PC-9 (cell line): ENCODE data around the gene TUSC1. TPM values are rescaled to one million over a fixed set of nuclear protein-coding genes. Genes with fewer than 3 reads are reported as not detected.
A peak's percentile ranks its signal among the peaks of the same experiment; 100 is the strongest.

Experiments
- BruUV-seq: library from RNA; stranded (reverse); fragments of 400-500 nt; replicated peaks from 2 replicates; lab custom pipeline; 2021; lab: Mats Ljungman, UMichigan
- CTCF ChIA-PET: fragments of 300-600 bp; sonication (Branson Sonifier 250); formaldehyde crosslinking; loops from one replicate; lab custom pipeline; 2022; ENCODE audit warnings: antibody characterized with exemption; lab: Charles Lee
- POLR2A ChIA-PET: fragments of 300-600 bp; sonication (Branson Sonifier 250); formaldehyde crosslinking; loops from one replicate; lab custom pipeline; 2022; ENCODE audit warnings: antibody characterized with exemption; ENCODE audit not compliant: unreplicated experiment; lab: Charles Lee
- DNase-seq, 2 experiments: peaks; one replicate each; pipeline versions ENCODE4 v3.0.0 to v3.0.0-alpha.2; 2015 to 2022; ENCODE audit warnings: mixed read lengths in 1 of 2
- H2AFZ ChIP-seq: fragments of 200-600 bp; sonication (generic); 2 replicates; pipeline ENCODE4 v1.8.1; 2017; ENCODE audit warnings: antibody characterized with exemption
- H3F3A ChIP-seq: fragments of 200-600 bp; sonication (generic); 2 replicates; pipeline ENCODE4 v1.8.1; 2017; ENCODE audit warnings: antibody characterized with exemption, mild to moderate bottlenecking, low read depth; ENCODE audit not compliant: insufficient read depth
- H3K27ac ChIP-seq: fragments of 200-600 bp; sonication (generic); 2 replicates; pipeline ENCODE4 v1.6.1; 2016; ENCODE audit warnings: mixed run types
- H3K27me3 ChIP-seq: fragments of 200-600 bp; sonication (generic); 2 replicates; pipeline ENCODE4 v1.6.1; 2016; ENCODE audit warnings: low read depth, mixed run types; ENCODE audit not compliant: insufficient read depth
- H3K36me3 ChIP-seq: fragments of 200-600 bp; sonication (generic); 2 replicates; pipeline ENCODE4 v1.6.1; 2016; ENCODE audit warnings: low read depth, mixed run types
- H3K4me1 ChIP-seq: fragments of 200-600 bp; sonication (generic); replicated peaks from 2 replicates; pipeline ENCODE4 v1.6.1; 2016; ENCODE audit warnings: mixed run types; ENCODE audit not compliant: insufficient read depth
- H3K4me2 ChIP-seq: fragments of 200-600 bp; sonication (generic); 2 replicates; pipeline ENCODE4 v1.6.1; 2017; ENCODE audit warnings: mixed run types
- H3K4me3 ChIP-seq: fragments of 200-600 bp; sonication (generic); 2 replicates; pipeline ENCODE4 v1.6.1; 2016; ENCODE audit warnings: mixed run types
- H3K79me2 ChIP-seq: fragments of 200-600 bp; sonication (generic); 2 replicates; pipeline ENCODE4 v1.6.1; 2017; ENCODE audit warnings: low read depth, mixed run types
- H3K9me2 ChIP-seq: fragments of 200-600 bp; sonication (generic); 2 replicates; pipeline ENCODE4 v1.8.1; 2017; ENCODE audit warnings: mild to moderate bottlenecking; ENCODE audit not compliant: insufficient read depth
- H3K9me3 ChIP-seq: fragments of 200-600 bp; sonication (generic); 2 replicates; pipeline ENCODE4 v1.8.1; 2016; ENCODE audit warnings: low read depth; ENCODE audit not compliant: insufficient read depth
- H4K20me1 ChIP-seq: fragments of 200-600 bp; sonication (generic); 2 replicates; pipeline ENCODE4 v1.8.1; 2017; ENCODE audit not compliant: insufficient read depth
- EZH2 ChIP-seq: fragments of 200-600 bp; sonication (generic); IDR thresholded peaks from 2 replicates; pipeline ENCODE4 v1.8.0; 2017; ENCODE audit warnings: antibody characterized with exemption, low read depth
- intact Hi-C: fragments of 100-400 bp; cut with micrococcal nuclease; formaldehyde crosslinking; loops from one replicate; pipeline ENCODE4 v1.10.0; 2022; ENCODE audit not compliant: unreplicated experiment
- total RNA-seq: library from RNA; stranded (reverse); gene quantifications from 2 replicates; pipeline ENCODE4 v1.2.3, GENCODE V29; 2021
- TF ChIP-seq, protein P1 (sequence below): fragments of 200-600 bp; sonication (generic); conservative IDR thresholded peaks from 2 replicates; pipeline ENCODE4 v1.6.1; 2017; ENCODE audit warnings: mixed run types, antibody characterized with exemption, mild to moderate bottlenecking, moderate library complexity

Gene TUSC1
- total RNA-seq, 1 experiment from 2014 or later = 0.39 TPM

- ChIA-PET POLR2A (no interaction called here), CTCF (no interaction called here)
- no peak overlapping the region for H3K27ac ChIP-seq
- no peak overlapping the region for H3K4me2 ChIP-seq
- BruUV-seq = no TSS peak
- H3K4me1 ChIP-seq = no peaks in the 10 kb centered on the region
- no peaks in the 10 kb centered on the region for H3K27me3 ChIP-seq
- H3K36me3 ChIP-seq = no peaks in the 10 kb centered on the region
- TF ChIP-seq, protein P1, sequence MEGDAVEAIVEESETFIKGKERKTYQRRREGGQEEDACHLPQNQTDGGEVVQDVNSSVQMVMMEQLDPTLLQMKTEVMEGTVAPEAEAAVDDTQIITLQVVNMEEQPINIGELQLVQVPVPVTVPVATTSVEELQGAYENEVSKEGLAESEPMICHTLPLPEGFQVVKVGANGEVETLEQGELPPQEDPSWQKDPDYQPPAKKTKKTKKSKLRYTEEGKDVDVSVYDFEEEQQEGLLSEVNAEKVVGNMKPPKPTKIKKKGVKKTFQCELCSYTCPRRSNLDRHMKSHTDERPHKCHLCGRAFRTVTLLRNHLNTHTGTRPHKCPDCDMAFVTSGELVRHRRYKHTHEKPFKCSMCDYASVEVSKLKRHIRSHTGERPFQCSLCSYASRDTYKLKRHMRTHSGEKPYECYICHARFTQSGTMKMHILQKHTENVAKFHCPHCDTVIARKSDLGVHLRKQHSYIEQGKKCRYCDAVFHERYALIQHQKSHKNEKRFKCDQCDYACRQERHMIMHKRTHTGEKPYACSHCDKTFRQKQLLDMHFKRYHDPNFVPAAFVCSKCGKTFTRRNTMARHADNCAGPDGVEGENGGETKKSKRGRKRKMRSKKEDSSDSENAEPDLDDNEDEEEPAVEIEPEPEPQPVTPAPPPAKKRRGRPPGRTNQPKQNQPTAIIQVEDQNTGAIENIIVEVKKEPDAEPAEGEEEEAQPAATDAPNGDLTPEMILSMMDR = no peak
- no peak for TF ChIP-seq EZH2
- no peak overlapping the region for H2AFZ ChIP-seq
- H3K9me3 ChIP-seq = no peaks in the 10 kb centered on the region
- H3K9me2 ChIP-seq = no peaks in the 10 kb centered on the region
- intact Hi-C loops = no loop called here
- H3F3A ChIP-seq = no peaks in the 10 kb centered on the region
- H4K20me1 ChIP-seq = no peaks in the 10 kb centered on the region
- peak in 1 of 2 experiments; percentile 35 for DNase-seq
- H3K79me2 ChIP-seq = no peaks in the 10 kb centered on the region
- no peak overlapping the region for H3K4me3 ChIP-seq
Measured at GRCh38 chr9:25658571-25658970, 19.7 kb downstream of the TUSC1 start.

GRCh38 chr9:25654417-25654816, 23.8 kb downstream of the TUSC1 start:
- H3K27me3 ChIP-seq = no peaks in the 10 kb centered on the region
- intact Hi-C loops = no loop called here
- ChIA-PET POLR2A (no interaction called here), CTCF (no interaction called here)
- no peak overlapping the region for H3K27ac ChIP-seq
- no peaks in the 10 kb centered on the region for H3K79me2 ChIP-seq
- no peak overlapping the region for H2AFZ ChIP-seq
- H3K4me1 ChIP-seq = no peaks in the 10 kb centered on the region
- H3K9me3 ChIP-seq = no peaks in the 10 kb centered on the region
- H3K4me3 ChIP-seq = no peak overlapping the region
- BruUV-seq = no TSS peak
- H3K9me2 ChIP-seq = no peaks in the 10 kb centered on the region
- TF ChIP-seq EZH2 = no peak
- DNase-seq = no peak
- H3K4me2 ChIP-seq = no peak overlapping the region
- no peaks in the 10 kb centered on the region for H3F3A ChIP-seq
- H3K36me3 ChIP-seq = no peaks in the 10 kb centered on the region
- H4K20me1 ChIP-seq = no peaks in the 10 kb centered on the region

- no peaks in the 10 kb centered on the region for H4K20me1 ChIP-seq
- H3K4me2 ChIP-seq = no peak overlapping the region
- intact Hi-C loops = no loop called here
- H3K4me1 ChIP-seq = no peaks in the 10 kb centered on the region
- H3K9me2 ChIP-seq = no peaks in the 10 kb centered on the region
- POLR2A ChIA-PET = no interaction called here
- H3K27ac ChIP-seq = no peak overlapping the region
- no peaks in the 10 kb centered on the region for H3K79me2 ChIP-seq
- no peak for DNase-seq
- H3F3A ChIP-seq = no peaks in the 10 kb centered on the region
- no peaks in the 10 kb centered on the region for H3K9me3 ChIP-seq
- CTCF ChIA-PET = no interaction called here
- H3K36me3 ChIP-seq = no peaks in the 10 kb centered on the region
- H2AFZ ChIP-seq = no peak overlapping the region
- H3K4me3 ChIP-seq = no peak overlapping the region
- TF ChIP-seq, protein P1 = no peak
- TF ChIP-seq EZH2 = no peak
- no TSS peak for BruUV-seq
- no peaks in the 10 kb centered on the region for H3K27me3 ChIP-seq
Measured at GRCh38 chr9:25648116-25648515, 30.1 kb downstream of the TUSC1 start.

DNA sequence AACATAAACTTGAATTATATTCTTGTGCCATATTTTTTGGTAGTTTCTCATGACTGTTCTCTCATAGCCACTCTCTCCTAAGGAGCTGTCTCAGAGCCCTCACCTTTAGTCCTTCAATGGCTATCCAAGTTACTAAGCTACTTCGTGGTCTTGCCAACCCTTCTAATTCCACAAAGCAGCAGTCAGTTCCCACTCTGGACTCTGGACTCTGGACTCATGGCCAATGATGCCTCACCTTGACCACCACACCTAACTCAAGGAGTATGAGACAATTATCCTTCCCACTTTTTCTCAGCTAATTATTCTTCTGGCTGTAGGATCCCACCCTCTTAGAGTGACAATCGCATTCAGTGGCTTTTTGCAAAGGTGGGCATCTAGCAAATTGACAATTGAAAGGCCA, 42.2 kb downstream of the TUSC1 start:
- Histone ChIP-seq H3K9me2 (no peaks in the 10 kb centered on the region), H3K27ac (no peak overlapping the region), H2AFZ (peak overlapping the region; percentile 39; the same call in 1 of the 2 replicates), H3F3A (no peaks in the 10 kb centered on the region), H3K36me3 (no peaks in the 10 kb centered on the region), H3K4me3 (no peak overlapping the region), H3K4me1 (no peaks in the 10 kb centered on the region), H3K27me3 (no peaks in the 10 kb centered on the region), H3K4me2 (no peak overlapping the region), H4K20me1 (no peaks in the 10 kb centered on the region), H3K9me3 (no peaks in the 10 kb centered on the region), H3K79me2 (no peaks in the 10 kb centered on the region)
- BruUV-seq = no TSS peak
- TF ChIP-seq, protein P1 = no peak
- TF ChIP-seq EZH2 = no peak
- intact Hi-C loops = no loop called here
- no peak for DNase-seq
- CTCF ChIA-PET = no interaction called here
- POLR2A ChIA-PET = no interaction called here
